Endothelial cell of umbilical vein (primary cell): ENCODE data around the gene PHLPP1. TPM values are rescaled to one million over a fixed set of nuclear protein-coding genes. Genes with fewer than 3 reads are reported as not detected.

Experiments
- BruUV-seq: library from RNA; stranded (reverse); fragments of 400-500 nt; replicated peaks from 2 replicates; lab custom pipeline; 2021; lab: Mats Ljungman, UMichigan
- CTCF ChIA-PET: fragments of 300-600, 350-600 bp; sonication (Branson Sonifier 250); formaldehyde crosslinking; loops from one replicate; lab custom pipeline; 2021; ENCODE audit warnings: antibody characterized with exemption, inconsistent platforms; lab: Charles Lee
- POLR2A ChIA-PET: fragments of 300-600, 350-600 bp; sonication (Branson Sonifier 250); formaldehyde crosslinking; loops from one replicate; lab custom pipeline; 2021; ENCODE audit warnings: antibody characterized with exemption, inconsistent platforms; lab: Charles Lee
- DNase-seq: peaks from one replicate; pipeline ENCODE4 v3.0.0-alpha.2; 2011; ENCODE audit warnings: low read depth, low spot score
- FAIRE-seq: peaks from 2 replicates; lab custom pipeline; 2011; peaks lifted over from hg19 to GRCh38; lab: Jason Lieb, UNC
- H2AFZ ChIP-seq: 2 replicates; pipeline ENCODE4 v1.6.0; 2012; ENCODE audit warnings: low read depth, low read length, control low read depth, inconsistent platforms
- H3K27ac ChIP-seq: 2 replicates; pipeline ENCODE4 v1.5.1; 2011; ENCODE audit warnings: low read depth, mild to moderate bottlenecking, control low read depth, low read length, moderate library complexity; ENCODE audit not compliant: insufficient read depth
- H3K27me3 ChIP-seq, 2 experiments: 2 replicates each; pipeline versions ENCODE4 v1.6.0 to v1.6.1; 2011; ENCODE audit warnings: low read length in 2 of 2, mixed read lengths in 1 of 2; ENCODE audit not compliant: control insufficient read depth in 2 of 2, insufficient read depth in 2 of 2
- H3K36me3 ChIP-seq, 2 experiments: 2 replicates in 1 of 2; 3 replicates in 1 of 2; pipeline ENCODE4 v1.5.1; 2011; ENCODE audit warnings: low read length in 2 of 2, mild to moderate bottlenecking in 1 of 2, moderate library complexity in 1 of 2; ENCODE audit not compliant: control insufficient read depth in 2 of 2, insufficient read depth in 2 of 2; ENCODE audit errors: extremely low read depth in 1 of 2
- H3K4me1 ChIP-seq: 3 replicates; pipeline ENCODE4 v1.5.1; 2011; ENCODE audit warnings: mild to moderate bottlenecking, low read length; ENCODE audit not compliant: control insufficient read depth, insufficient read depth; ENCODE audit errors: extremely low read depth
- H3K4me2 ChIP-seq: 2 replicates; pipeline ENCODE4 v1.6.1; 2011; ENCODE audit warnings: low read length, control low read depth, mixed read lengths; ENCODE audit not compliant: insufficient read depth
- H3K4me3 ChIP-seq, 3 experiments: fragments of 200-600 bp in 1 of 3; sonication (generic), shearing (Covaris generic) in 1 of 3; replicated peaks in 1 of 3; 2 replicates each; pipeline ENCODE4 v1.5.1; 2011 to 2016; ENCODE audit warnings: control low read depth in 3 of 3, low read length in 3 of 3, mild to moderate bottlenecking in 2 of 3, inconsistent platforms in 1 of 3, low read depth in 1 of 3, moderate library complexity in 1 of 3; ENCODE audit not compliant: insufficient read depth in 1 of 3
- H3K79me2 ChIP-seq: 2 replicates; pipeline ENCODE4 v1.6.0; 2012; ENCODE audit warnings: low read length, inconsistent platforms; ENCODE audit not compliant: control insufficient read depth, insufficient read depth
- H3K9ac ChIP-seq: replicated peaks from 2 replicates; pipeline ENCODE3; 2011; ENCODE audit warnings: low read length, control low read depth; ENCODE audit not compliant: insufficient read depth; ENCODE audit errors: extremely low read depth
- H3K9me1 ChIP-seq: replicated peaks from 3 replicates; pipeline ENCODE4 v1.6.0; 2011; ENCODE audit warnings: mild to moderate bottlenecking, low read length; ENCODE audit not compliant: control insufficient read depth, insufficient read depth; ENCODE audit errors: extremely low read depth
- H3K9me3 ChIP-seq: replicated peaks from 2 replicates; pipeline ENCODE4 v1.5.1; 2012; ENCODE audit warnings: low read length, inconsistent platforms; ENCODE audit not compliant: control insufficient read depth, insufficient read depth
- H4K20me1 ChIP-seq: replicated peaks from 2 replicates; pipeline ENCODE3; 2011; ENCODE audit warnings: mild to moderate bottlenecking, low read length; ENCODE audit not compliant: control insufficient read depth, insufficient read depth; ENCODE audit errors: extremely low read depth
- FOS ChIP-seq: IDR thresholded peaks from 2 replicates; pipeline ENCODE4 v1.6.1; 2011; ENCODE audit warnings: mild to moderate bottlenecking, low read length, moderate library complexity, borderline replicate concordance; ENCODE audit not compliant: insufficient read depth
- MYC ChIP-seq: IDR thresholded peaks from one replicate; pipeline ENCODE4 v1.6.1; 2011; ENCODE audit warnings: mild to moderate bottlenecking, low read depth, low read length
- POLR2AphosphoS5 ChIP-seq: IDR thresholded peaks from 2 replicates; pipeline ENCODE4 v1.6.1; 2012; ENCODE audit warnings: low read depth, mild to moderate bottlenecking, control low read depth, low read length, moderate library complexity; ENCODE audit not compliant: insufficient read depth
- dilution Hi-C: fragments of 300-500 bp; cut with MboI; formaldehyde crosslinking; loops from one replicate; pipeline ENCODE4 v1.15.0; 2019; ENCODE audit warnings: low sequenced_read_pairs; ENCODE audit not compliant: extremely low pct_ligation_motif_present
- intact Hi-C: fragments of 100-400 bp; cut with micrococcal nuclease; formaldehyde crosslinking; loops from one replicate; pipeline ENCODE4 v1.10.0; 2022
- polyA plus RNA-seq, 4 experiments: library from polyadenylated mRNA; depleted of rRNA in 3 of 4; stranded (reverse) in 3 of 4; unstranded in 1 of 4; fragments of >200 nt; gene quantifications; 2 replicates each; pipeline versions ENCODE4 v1.2.1 to v1.2.3, GENCODE V29; 2011 to 2012; ENCODE audit warnings: missing spikeins in 1 of 4
- total RNA-seq: library from RNA; stranded (reverse); gene quantifications from 2 replicates; pipeline ENCODE4 v1.2.3, GENCODE V29; 2021

Gene PHLPP1
- total and polyA plus RNA-seq, 2 donors (not counting 3 experiments of a cell fraction or from before 2014, with no cell fraction given): 4.0 to 10.8 TPM

- no TSS peak for BruUV-seq
- peaks cover 6% of the 10 kb centered on the region for H3K4me1 ChIP-seq
- H3K4me3 ChIP-seq: no peak overlapping the region
- no peak overlapping the region for H3K4me2 ChIP-seq
- no peaks in the 10 kb centered on the region for H3K27me3 ChIP-seq
- H3K9me1 ChIP-seq: no peaks in the 10 kb centered on the region
- TF ChIP-seq MYC (no peak), POLR2AphosphoS5 (no peak)
- no peak overlapping the region for H2AFZ ChIP-seq
- DNase-seq (no peak), FAIRE-seq (no peak)
- H4K20me1 ChIP-seq: no peaks in the 10 kb centered on the region
- CTCF ChIA-PET: no interaction called here
- H3K9me3 ChIP-seq: no peaks in the 10 kb centered on the region
- H3K79me2 ChIP-seq: no peaks in the 10 kb centered on the region
- peaks cover 0 to 6% of the 10 kb centered on the region in 2 experiments for H3K36me3 ChIP-seq
- H3K9ac ChIP-seq: no peak overlapping the region
- POLR2A ChIA-PET: no interaction called here
- dilution Hi-C loops (no loop called here), intact Hi-C loops (no loop called here)
- H3K27ac ChIP-seq: no peak overlapping the region
These were observed 260.4 kb downstream of the PHLPP1 start for GRCh38 chr18:62975785-62976184.

- ChIA-PET POLR2A (no interaction called here), CTCF (interaction anchor here (0.7 to 1.2 kb wide), 2 partner anchors 22 to 82 kb away, joined by 3 read pairs; no protein-coding TSS in a partner anchor)
- dilution Hi-C loops (no loop called here), intact Hi-C loops (no loop called here)
- Histone ChIP-seq H3K36me3 (peaks cover 0 to 6% of the 10 kb centered on the region in 2 experiments), H3K4me3 (no peak overlapping the region), H4K20me1 (no peaks in the 10 kb centered on the region), H3K4me1 (peaks cover 6% of the 10 kb centered on the region), H3K9ac (no peak overlapping the region), H3K79me2 (no peaks in the 10 kb centered on the region), H3K27ac (no peak overlapping the region), H3K4me2 (no peak overlapping the region), H3K27me3 (no peaks in the 10 kb centered on the region), H3K9me3 (no peaks in the 10 kb centered on the region), H2AFZ (no peak overlapping the region), H3K9me1 (no peaks in the 10 kb centered on the region)
- no peak for DNase-seq
- TF ChIP-seq FOS: no peak
- no TSS peak for BruUV-seq
- FAIRE-seq: peak; percentile 38
These were observed 260.9 kb downstream of the PHLPP1 start for GRCh38 chr18:62976227-62976626.
